ENCODE results near the gene NDUFA11.
A peak's percentile ranks its signal among the peaks of the same experiment; 100 is the strongest.
"Not testable (repeated sequence)": the region's sequence is repeated elsewhere in the genome, so short reads cannot be mapped to it uniquely, and the experiment has no call there.

Gene NDUFA11

GRCh38 chr19:5884065-5884811 lies 19.4 kb downstream of the NDUFA11 start:
- DNase-seq, result not testable (repeated sequence)

- not testable (repeated sequence) for DNase-seq
Observed at GRCh38 chr19:5883157-5883873, 20.3 kb downstream of the NDUFA11 start.

- no peak for DNase-seq
Observed at GRCh38 chr19:5882421-5882968, 21.1 kb downstream of the NDUFA11 start.

- DNase-seq, result peak; percentile 83
Observed at GRCh38 chr19:5881543-5882299, 21.9 kb downstream of the NDUFA11 start.

- DNase-seq, result no peak
Observed at GRCh38 chr19:5880604-5881078, 22.9 kb downstream of the NDUFA11 start.

GRCh38 chr19:5880196-5880595 lies 23.4 kb downstream of the NDUFA11 start:
- no peak for DNase-seq

- no peak for DNase-seq
Observed at GRCh38 chr19:5877882-5878281, 25.7 kb downstream of the NDUFA11 start.

GRCh38 chr19:5877427-5877826 lies 26.2 kb downstream of the NDUFA11 start:
- DNase-seq, result no peak

- DNase-seq, result not testable (repeated sequence)
Observed at GRCh38 chr19:5874496-5874895, 29.1 kb downstream of the NDUFA11 start.

- no peak for DNase-seq
Observed at GRCh38 chr19:5873617-5874199, 29.9 kb downstream of the NDUFA11 start.

GRCh38 chr19:5870986-5871394 lies 32.6 kb downstream of the NDUFA11 start:
- no peak for DNase-seq

- DNase-seq, result no peak
Observed at GRCh38 chr19:5867201-5868136, 36.1 kb downstream of the NDUFA11 start.

GRCh38 chr19:5865772-5866171 lies 37.8 kb downstream of the NDUFA11 start:
- DNase-seq, result no peak

- no peak for DNase-seq
Observed at GRCh38 chr19:5864725-5865486, 38.7 kb downstream of the NDUFA11 start.

- DNase-seq, result no peak
Observed at GRCh38 chr19:5864013-5864720, 39.4 kb downstream of the NDUFA11 start.

- DNase-seq, result no peak
Observed at GRCh38 chr19:5863030-5863665, 40.4 kb downstream of the NDUFA11 start.

- DNase-seq, result no peak
Observed at GRCh38 chr19:5857203-5858081, 46.1 kb downstream of the NDUFA11 start.

- not testable (repeated sequence) for DNase-seq
Observed at GRCh38 chr19:5855151-5855550, 48.4 kb downstream of the NDUFA11 start.
